Amniotic stem cell (primary cell): ENCODE data around the gene SCNN1B.
"Not testable (repeated sequence)": the region's sequence is repeated elsewhere in the genome, so short reads cannot be mapped to it uniquely, and the experiment has no call there.

Experiments
- DNase-seq: peaks from one replicate; lab custom pipeline; 2025; lab: John Stamatoyannopoulos, UW

Gene SCNN1B

GRCh38 chr16:23302045-23302956 lies at the start of gene SCNN1B:
Gene SCNN1B, plus strand, starts transcription at chr16:23302302. Its CDS starts 46,298 bp downstream, at chr16:23348600.
- DNase-seq: no peak

- DNase-seq: no peak
Observed at GRCh38 chr16:23252310-23252709, 49.8 kb upstream of the SCNN1B start.

GRCh38 chr16:23253650-23254049 lies 48.5 kb upstream of the SCNN1B start:
- not testable (repeated sequence) for DNase-seq

- DNase-seq: no peak
Observed at GRCh38 chr16:23254338-23254737, 47.8 kb upstream of the SCNN1B start.

- DNase-seq: no peak
Observed at GRCh38 chr16:23255000-23255399, 47.1 kb upstream of the SCNN1B start.

GRCh38 chr16:23256440-23256839 lies 45.7 kb upstream of the SCNN1B start:
- no peak for DNase-seq

- no peak for DNase-seq
Observed at GRCh38 chr16:23257682-23258081, 44.4 kb upstream of the SCNN1B start.

GRCh38 chr16:23258919-23259237 lies 43.2 kb upstream of the SCNN1B start:
- no peak for DNase-seq

- no peak for DNase-seq
Observed at GRCh38 chr16:23267647-23268046, 34.5 kb upstream of the SCNN1B start.

- no peak for DNase-seq
Observed at GRCh38 chr16:23268561-23268960, 33.5 kb upstream of the SCNN1B start.

- no peak for DNase-seq
Observed at GRCh38 chr16:23269248-23269953, 32.7 kb upstream of the SCNN1B start.

GRCh38 chr16:23270654-23271053 lies 31.4 kb upstream of the SCNN1B start:
- DNase-seq: no peak

- DNase-seq: no peak
Observed at GRCh38 chr16:23274968-23275367, 27.1 kb upstream of the SCNN1B start.

GRCh38 chr16:23276821-23277220 lies 25.3 kb upstream of the SCNN1B start:
- no peak for DNase-seq

- no peak for DNase-seq
Observed at GRCh38 chr16:23278031-23278430, 24.1 kb upstream of the SCNN1B start.

- DNase-seq: no peak
Observed at GRCh38 chr16:23279721-23280153, 22.4 kb upstream of the SCNN1B start.

- no peak for DNase-seq
Observed at GRCh38 chr16:23280483-23280967, 21.6 kb upstream of the SCNN1B start.

GRCh38 chr16:23282568-23282967 lies 19.5 kb upstream of the SCNN1B start:
- DNase-seq: no peak

GRCh38 chr16:23283571-23283970 lies 18.5 kb upstream of the SCNN1B start:
- DNase-seq: no peak

- DNase-seq: no peak
Observed at GRCh38 chr16:23284584-23284983, 17.5 kb upstream of the SCNN1B start.

- DNase-seq: no peak
Observed at GRCh38 chr16:23286131-23286532, 16.0 kb upstream of the SCNN1B start.

- no peak for DNase-seq
Observed at GRCh38 chr16:23288209-23288608, 13.9 kb upstream of the SCNN1B start.
